Measurements from ENCODE around the gene HNRNPL.
"Not testable (repeated sequence)": the region's sequence is repeated elsewhere in the genome, so short reads cannot be mapped to it uniquely, and the experiment has no call there.

Gene HNRNPL

GRCh38 chr19:38869160-38869835 lies 19.5 kb upstream of the HNRNPL start:
- DNase-seq, result no peak

- DNase-seq, result no peak
Measured at GRCh38 chr19:38868551-38868950, 18.8 kb upstream of the HNRNPL start.

- DNase-seq, result no peak
Measured at GRCh38 chr19:38867171-38867780, 17.5 kb upstream of the HNRNPL start.

GRCh38 chr19:38862321-38863059 lies 12.7 kb upstream of the HNRNPL start:
- DNase-seq, result peak; percentile 89

- DNase-seq, result no peak
Measured at GRCh38 chr19:38861368-38861767, 11.6 kb upstream of the HNRNPL start.

- DNase-seq, result not testable (repeated sequence)
Measured at GRCh38 chr19:38859631-38860204, 9.9 kb upstream of the HNRNPL start.

GRCh38 chr19:38856813-38857212 lies 7.0 kb upstream of the HNRNPL start:
- no peak for DNase-seq

GRCh38 chr19:38855751-38856150 lies 6.0 kb upstream of the HNRNPL start:
- not testable (repeated sequence) for DNase-seq

- not testable (repeated sequence) for DNase-seq
Measured at GRCh38 chr19:38854961-38855360, 5.2 kb upstream of the HNRNPL start.

GRCh38 chr19:38853214-38853613 lies 3.4 kb upstream of the HNRNPL start:
- DNase-seq, result no peak

- DNase-seq, result no peak
Measured at GRCh38 chr19:38852231-38853044, 2.7 kb upstream of the HNRNPL start.

- peak; percentile 80 for DNase-seq
Measured at GRCh38 chr19:38851622-38852230, 1.9 kb upstream of the HNRNPL start.

GRCh38 chr19:38850976-38851621 lies 1.3 kb upstream of the HNRNPL start:
- no peak for DNase-seq

GRCh38 chr19:38850436-38850975 lies 720 bp upstream of the HNRNPL start:
- DNase-seq, result peak; percentile 80

- peak; percentile 95 for DNase-seq
Measured at GRCh38 chr19:38849147-38849859, 483 bp downstream of the HNRNPL start.

- DNase-seq, result no peak
Measured at GRCh38 chr19:38848299-38849146, 1.3 kb downstream of the HNRNPL start.

GRCh38 chr19:38846097-38846496 lies 3.7 kb downstream of the HNRNPL start:
- DNase-seq, result no peak

GRCh38 chr19:38845374-38846024 lies 4.3 kb downstream of the HNRNPL start:
- DNase-seq, result no peak

- no peak for DNase-seq
Measured at GRCh38 chr19:38844093-38844686, 5.6 kb downstream of the HNRNPL start.

All from NCI-H748 treated with DMSO at 0.1 percent for 48 hours (cell line).